Epithelial cell of proximal tubule (primary cell): Measurements from ENCODE around the gene SNRNP200. TPM values are rescaled to one million over a fixed set of nuclear protein-coding genes. Genes with fewer than 3 reads are reported as not detected.
A peak's percentile ranks its signal among the peaks of the same experiment; 100 is the strongest.
"Not testable (repeated sequence)": the region's sequence is repeated elsewhere in the genome, so short reads cannot be mapped to it uniquely, and the experiment has no call there.

Experiments
- DNase-seq: peaks from one replicate; pipeline ENCODE4 v3.0.0-alpha.2; 2011; ENCODE audit warnings: low read depth
- H3K4me3 ChIP-seq: 2 replicates; pipeline ENCODE4 v1.5.1; 2011; ENCODE audit warnings: low read depth, mild to moderate bottlenecking, low read length
- CTCF ChIP-seq: conservative IDR thresholded peaks from 2 replicates; pipeline ENCODE4 v1.5.1; 2012; ENCODE audit warnings: low read depth, mild to moderate bottlenecking, low read length
- total RNA-seq: library from RNA; depleted of rRNA; stranded (reverse); fragments of >200 nt; gene quantifications from 2 replicates; pipeline ENCODE4 v1.2.3, GENCODE V29; 2015

SNRNP200 gene
- total RNA-seq, 1 donor from 2014 or later: 77.2 TPM

GRCh38 chr2:96260387-96261260, 44.7 kb downstream of the SNRNP200 start:
- TF ChIP-seq CTCF: peak; percentile 59
- H3K4me3 ChIP-seq: peak overlapping the region; percentile 9
- peak; percentile 60 for DNase-seq

- DNase-seq: no peak
- TF ChIP-seq CTCF: no peak
- H3K4me3 ChIP-seq: no peak overlapping the region
These were observed 45.8 kb downstream of the SNRNP200 start for GRCh38 chr2:96259497-96259921.

GRCh38 chr2:96258166-96259022, 47.0 kb downstream of the SNRNP200 start:
- no peak overlapping the region for H3K4me3 ChIP-seq
- no peak for DNase-seq
- TF ChIP-seq CTCF: no peak

- not testable (repeated sequence) for DNase-seq
These were observed 47.6 kb downstream of the SNRNP200 start for GRCh38 chr2:96257744-96258143.

GRCh38 chr2:96256611-96257113, 48.7 kb downstream of the SNRNP200 start:
- TF ChIP-seq CTCF: no peak
- DNase-seq: no peak
- no peak overlapping the region for H3K4me3 ChIP-seq

More at GRCh38 chr2:96257744-96258143, 47.6 kb downstream of the SNRNP200 start:
- not testable (repeated sequence) for H3K4me3 ChIP-seq

- no peak overlapping the region for H3K4me3 ChIP-seq
- no peak for DNase-seq
- no peak for TF ChIP-seq CTCF
These were observed 50.8 kb downstream of the SNRNP200 start for GRCh38 chr2:96254571-96254970.

GRCh38 chr2:96253006-96253405, 52.3 kb downstream of the SNRNP200 start:
- no peak for DNase-seq
- H3K4me3 ChIP-seq: no peak overlapping the region
- no peak for TF ChIP-seq CTCF
